HG03439 (cell line): ENCODE results near the gene TBC1D25.

Source experiments
- ATAC-seq: cut with Tn5 transposase; IDR thresholded peaks from one replicate; pipeline ENCODE4 v1.9.1; 2021; ENCODE audit warnings: mild to moderate bottlenecking, moderate library complexity; ENCODE audit not compliant: unreplicated experiment

Gene TBC1D25, protein sequence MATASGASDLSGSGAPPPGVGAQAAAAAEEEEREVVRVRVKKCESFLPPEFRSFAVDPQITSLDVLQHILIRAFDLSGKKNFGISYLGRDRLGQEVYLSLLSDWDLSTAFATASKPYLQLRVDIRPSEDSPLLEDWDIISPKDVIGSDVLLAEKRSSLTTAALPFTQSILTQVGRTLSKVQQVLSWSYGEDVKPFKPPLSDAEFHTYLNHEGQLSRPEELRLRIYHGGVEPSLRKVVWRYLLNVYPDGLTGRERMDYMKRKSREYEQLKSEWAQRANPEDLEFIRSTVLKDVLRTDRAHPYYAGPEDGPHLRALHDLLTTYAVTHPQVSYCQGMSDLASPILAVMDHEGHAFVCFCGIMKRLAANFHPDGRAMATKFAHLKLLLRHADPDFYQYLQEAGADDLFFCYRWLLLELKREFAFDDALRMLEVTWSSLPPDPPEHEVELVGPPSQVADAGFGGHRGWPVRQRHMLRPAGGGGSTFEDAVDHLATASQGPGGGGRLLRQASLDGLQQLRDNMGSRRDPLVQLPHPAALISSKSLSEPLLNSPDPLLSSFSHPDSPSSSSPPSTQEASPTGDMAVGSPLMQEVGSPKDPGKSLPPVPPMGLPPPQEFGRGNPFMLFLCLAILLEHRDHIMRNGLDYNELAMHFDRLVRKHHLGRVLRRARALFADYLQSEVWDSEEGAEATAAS

GRCh38 chrX:48539345-48540027, at the start of gene TBC1D25:
Gene TBC1D25 (plus strand): TSS chrX:48539714. CDS start chrX:48539798, 84 bp downstream.
- peak; percentile 72 for ATAC-seq

- ATAC-seq, result no peak
These were observed 49.6 kb upstream of the TBC1D25 start for GRCh38 chrX:48489892-48490291.

GRCh38 chrX:48490661-48491060, 48.9 kb upstream of the TBC1D25 start:
- ATAC-seq, result no peak

DNA sequence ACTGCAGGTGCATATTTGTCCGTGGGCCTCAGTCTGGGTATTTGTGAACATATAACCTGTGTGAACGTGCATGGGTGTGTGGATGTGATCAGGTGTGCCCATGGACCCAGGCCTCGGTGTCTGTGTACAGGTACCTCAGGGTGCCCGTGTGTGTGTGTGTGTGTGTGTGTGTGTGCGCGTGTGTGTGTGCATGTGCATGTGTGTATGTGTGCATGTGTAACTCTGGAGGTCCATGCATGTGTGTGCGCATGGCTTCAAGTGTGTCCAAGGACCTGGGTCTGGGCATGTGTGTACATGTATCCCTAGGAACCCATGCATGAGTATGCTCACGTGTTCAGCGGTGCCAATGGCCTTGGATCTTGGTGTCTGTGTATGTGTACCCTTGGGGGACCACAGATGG, 47.7 kb upstream of the TBC1D25 start:
- no peak for ATAC-seq

- no peak for ATAC-seq
These were observed 47.1 kb upstream of the TBC1D25 start for GRCh38 chrX:48492293-48492910.

GRCh38 chrX:48493890-48494364, 45.6 kb upstream of the TBC1D25 start:
- no peak for ATAC-seq

GRCh38 chrX:48496660-48497059, 42.9 kb upstream of the TBC1D25 start:
- ATAC-seq, result no peak

DNA sequence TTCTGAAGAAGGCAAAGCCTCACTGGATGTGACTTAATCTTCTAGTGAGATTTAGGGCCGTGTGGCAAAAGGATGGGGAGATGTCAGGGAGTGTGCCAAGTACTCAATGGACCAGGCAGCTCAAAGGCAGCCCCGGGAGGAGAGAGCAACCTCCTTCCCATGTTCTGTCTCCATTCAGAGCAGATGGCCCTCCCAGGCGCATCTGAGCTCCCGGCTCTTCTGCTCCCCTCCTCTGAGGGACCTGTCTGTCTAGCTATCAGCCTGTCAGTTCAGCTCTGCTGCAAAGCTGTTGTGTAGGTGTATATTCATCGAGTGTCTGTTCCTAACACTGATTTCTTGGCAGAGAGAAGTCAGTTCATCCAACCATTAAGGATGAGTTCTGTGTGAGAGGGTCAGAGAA, 41.6 kb upstream of the TBC1D25 start:
- no peak for ATAC-seq

- ATAC-seq, result no peak
These were observed 41.1 kb upstream of the TBC1D25 start for GRCh38 chrX:48498374-48498809.

GRCh38 chrX:48504261-48504660, 35.3 kb upstream of the TBC1D25 start:
- no peak for ATAC-seq

GRCh38 chrX:48505481-48505880, 34.0 kb upstream of the TBC1D25 start:
- ATAC-seq, result no peak

DNA sequence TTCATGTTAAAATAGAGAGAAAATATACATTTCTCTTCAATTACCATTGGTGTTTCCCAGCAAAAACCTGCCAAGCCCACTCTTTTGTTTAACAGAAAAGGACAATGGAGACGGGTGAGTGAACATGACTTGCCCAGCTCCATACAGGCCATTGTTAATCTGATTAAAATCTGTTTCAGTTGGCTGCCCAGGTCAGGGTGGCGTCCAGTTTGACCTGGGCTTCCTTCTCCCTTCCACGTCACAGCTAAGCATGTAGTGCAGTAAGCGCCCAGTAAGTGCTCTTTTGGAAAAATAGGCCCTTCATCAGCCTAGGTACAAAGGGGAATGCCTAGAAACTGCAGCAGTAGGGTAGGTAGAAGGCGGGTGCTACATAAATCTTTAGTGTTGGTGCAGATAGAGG, 32.3 kb upstream of the TBC1D25 start:
- ATAC-seq, result no peak

DNA sequence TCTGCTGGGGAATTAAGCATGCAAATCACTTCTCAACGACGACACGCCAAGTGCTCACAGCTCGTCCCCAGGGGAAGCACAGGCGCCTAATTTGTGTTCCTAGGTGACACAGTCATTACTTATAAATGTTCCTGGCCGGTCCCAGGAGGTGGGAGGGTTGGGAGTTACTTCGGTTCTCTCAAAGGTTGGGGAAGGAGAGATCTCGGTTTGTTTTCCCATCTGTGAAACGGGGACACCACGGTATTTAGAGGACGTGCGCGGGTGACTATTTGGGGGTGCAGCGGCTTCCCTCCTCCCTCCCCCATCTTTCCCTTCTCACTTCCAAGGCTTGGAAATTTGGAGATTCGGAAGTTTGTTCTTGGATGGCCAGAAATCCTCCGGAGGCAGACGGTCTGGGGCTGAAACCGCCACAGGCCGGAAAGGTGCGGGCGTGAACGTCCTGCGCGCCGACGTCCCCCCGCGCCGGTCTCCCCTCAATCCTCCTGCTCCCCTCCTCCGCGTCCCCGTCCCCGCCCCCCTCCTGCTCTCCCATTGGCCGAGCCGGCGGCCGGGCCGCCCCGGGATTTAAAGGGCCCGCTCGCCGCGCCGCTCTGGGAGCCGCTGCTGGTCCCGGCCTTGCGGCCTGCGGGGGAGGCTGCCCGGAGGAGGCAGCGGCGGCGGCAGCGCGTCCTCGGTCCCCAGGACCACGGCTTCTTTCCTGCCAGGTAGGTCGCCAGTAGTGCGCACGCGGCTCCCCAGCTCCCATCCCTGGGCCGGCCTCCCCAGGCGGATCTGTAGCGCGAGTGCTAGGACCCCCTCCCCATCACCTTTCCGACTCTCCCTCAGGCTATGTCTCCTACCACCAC, 30.9 kb upstream of the TBC1D25 start, which contains the start of gene PORCN:
Gene PORCN (plus strand): TSS at position 593 of the 845 bp plus-strand sequence. CDS start 829 bp downstream, outside the sequence.
- peak; percentile 78 for ATAC-seq

DNA sequence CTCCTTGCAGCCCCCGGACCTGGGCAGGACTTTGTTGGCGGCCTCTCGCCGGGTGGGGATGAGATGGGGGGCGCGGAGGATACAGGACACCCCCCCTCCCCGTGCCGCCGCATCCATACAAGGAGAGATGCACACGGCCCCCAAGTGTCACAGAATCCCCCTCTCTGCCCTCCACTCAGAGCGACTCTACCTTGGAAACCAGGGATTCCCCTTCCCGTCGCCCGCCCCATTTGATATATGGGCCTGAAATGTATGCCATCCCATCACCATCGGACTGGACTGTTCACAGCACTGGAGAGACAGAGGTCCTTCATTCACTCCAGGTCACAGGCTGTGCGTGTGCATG, 30.3 kb upstream of the TBC1D25 start:
- no peak for ATAC-seq

DNA sequence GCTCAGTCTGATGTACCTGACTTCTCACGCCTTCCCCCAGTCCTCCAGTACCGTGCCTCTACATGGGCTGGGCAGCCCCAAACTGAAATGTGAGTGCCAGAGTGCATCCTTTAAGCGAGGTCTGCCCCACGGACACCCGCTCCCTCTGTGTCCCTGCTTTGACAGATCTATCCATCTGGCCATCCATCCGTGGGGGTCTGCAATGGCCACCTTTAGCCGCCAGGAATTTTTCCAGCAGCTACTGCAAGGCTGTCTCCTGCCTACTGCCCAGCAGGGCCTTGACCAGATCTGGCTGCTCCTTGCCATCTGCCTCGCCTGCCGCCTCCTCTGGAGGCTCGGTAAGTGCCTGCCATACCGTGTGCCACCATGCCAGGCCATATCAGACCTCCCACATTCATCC, 29.9 kb upstream of the TBC1D25 start:
- no peak for ATAC-seq

DNA sequence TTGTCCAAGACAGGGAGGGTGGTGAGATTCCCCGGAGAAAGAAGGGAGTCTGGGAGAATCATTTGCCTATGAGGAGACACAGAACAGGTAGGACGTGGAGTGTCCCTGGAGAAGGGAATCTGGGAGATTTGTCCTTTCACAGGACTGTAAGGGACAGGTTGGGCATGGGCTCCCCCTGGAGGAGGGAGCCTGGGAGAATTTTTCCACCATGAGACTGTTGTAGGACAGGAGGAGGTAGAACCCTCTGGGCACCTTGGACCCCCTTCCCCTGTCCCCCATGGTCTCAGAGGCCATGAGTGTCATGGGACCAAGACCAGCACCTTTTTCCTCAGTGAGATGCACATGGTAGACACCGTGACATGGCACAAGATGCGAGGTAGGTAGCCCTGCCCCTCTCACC, 28.0 kb upstream of the TBC1D25 start:
- ATAC-seq, result no peak

DNA sequence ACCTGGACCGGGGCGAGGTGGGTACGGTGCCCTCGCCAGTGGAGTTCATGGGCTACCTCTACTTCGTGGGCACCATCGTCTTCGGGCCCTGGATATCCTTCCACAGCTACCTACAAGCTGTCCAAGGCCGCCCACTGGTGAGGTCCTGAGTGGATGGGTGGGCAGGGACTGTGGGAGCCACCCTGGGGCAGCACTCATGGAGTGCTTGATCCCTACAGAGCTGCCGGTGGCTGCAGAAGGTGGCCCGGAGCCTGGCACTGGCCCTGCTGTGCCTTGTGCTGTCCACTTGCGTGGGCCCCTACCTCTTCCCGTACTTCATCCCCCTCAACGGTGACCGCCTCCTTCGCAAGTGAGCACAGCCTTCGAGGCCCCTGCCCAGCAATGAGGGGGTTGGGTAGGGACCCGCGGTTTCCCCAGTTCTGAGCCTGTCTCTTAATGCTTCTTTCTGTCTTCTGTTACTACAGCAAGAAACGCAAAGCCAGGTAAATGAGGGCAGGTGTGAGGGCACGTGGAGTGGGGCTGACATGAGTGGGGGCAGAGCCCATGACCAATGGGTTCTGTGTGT, 27.1 kb upstream of the TBC1D25 start:
- ATAC-seq, result no peak

DNA sequence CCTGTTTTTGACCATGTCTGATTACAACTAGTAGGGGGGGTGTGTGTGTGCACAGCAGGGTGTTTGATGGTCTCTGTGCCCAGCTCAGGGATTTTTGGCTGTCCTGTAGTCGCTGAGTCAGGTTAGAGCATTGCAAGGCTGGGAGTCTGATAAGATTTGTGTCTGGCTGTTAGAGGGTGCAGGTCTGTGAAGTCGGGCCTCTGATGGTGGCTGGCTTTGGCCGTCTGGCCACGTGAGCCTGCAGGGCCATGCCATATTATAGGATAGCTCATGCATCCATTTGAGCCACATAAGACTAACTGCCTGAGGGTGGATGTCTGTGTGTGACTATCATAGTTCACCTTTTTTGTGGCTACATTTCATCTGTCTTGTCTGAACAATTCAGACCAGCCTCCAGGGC, 25.8 kb upstream of the TBC1D25 start:
- no peak for ATAC-seq

DNA sequence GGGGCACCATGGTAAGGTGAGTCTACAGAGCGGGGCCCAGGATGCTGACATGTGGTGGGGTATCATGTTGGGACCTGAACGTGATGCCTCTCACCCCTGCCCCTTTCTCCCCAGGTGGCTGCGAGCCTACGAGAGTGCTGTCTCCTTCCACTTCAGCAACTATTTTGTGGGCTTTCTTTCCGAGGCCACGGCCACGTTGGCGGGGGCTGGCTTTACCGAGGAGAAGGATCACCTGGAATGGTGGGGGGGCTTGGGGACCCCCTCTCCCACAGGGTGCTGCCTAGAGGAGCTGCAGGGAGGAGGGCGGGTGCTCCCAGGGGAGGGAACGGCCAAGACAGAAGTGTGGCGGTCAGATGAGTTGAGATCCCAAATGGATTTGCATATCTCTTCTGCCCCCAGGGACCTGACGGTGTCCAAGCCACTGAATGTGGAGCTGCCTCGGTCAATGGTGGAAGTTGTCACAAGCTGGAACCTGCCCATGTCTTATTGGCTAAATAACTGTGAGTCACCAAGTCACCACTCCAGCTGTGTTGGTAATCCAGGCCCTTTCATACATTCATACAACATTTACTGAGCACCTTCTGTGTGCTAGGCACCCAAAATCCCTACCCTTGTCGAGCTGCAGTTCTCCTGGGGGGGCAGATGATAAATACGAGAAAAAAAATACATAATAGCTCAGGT, 25.2 kb upstream of the TBC1D25 start:
- ATAC-seq, result no peak
